Loucy (cell line): ENCODE measurements around the gene CPAMD8.

Source experiments
- CTCF ChIP-seq: fragments of 200-600 bp; sonication (generic); conservative IDR thresholded peaks from 2 replicates; pipeline ENCODE4 v1.5.1; 2014; ENCODE audit warnings: mild to moderate bottlenecking, antibody characterized with exemption, low read length
- EZH2phosphoT487 ChIP-seq: fragments of 200-600 bp; IDR thresholded peaks from 2 replicates; pipeline ENCODE4 v1.6.1; 2018; ENCODE audit warnings: antibody characterized with exemption, mild to moderate bottlenecking, moderate library complexity, borderline replicate concordance

GRCh38 chr19:16944626-16945363 is 81.8 kb downstream of the CPAMD8 start:
- TF ChIP-seq EZH2phosphoT487 (no peak), CTCF (no peak)
